ENCODE results near the gene SLC22A31. TPM values are rescaled to one million over a fixed set of nuclear protein-coding genes. Genes with fewer than 3 reads are reported as not detected.

The SLC22A31 gene
- total RNA-seq, 1 experiment from 2014 or later = 4.5 TPM

DNA sequence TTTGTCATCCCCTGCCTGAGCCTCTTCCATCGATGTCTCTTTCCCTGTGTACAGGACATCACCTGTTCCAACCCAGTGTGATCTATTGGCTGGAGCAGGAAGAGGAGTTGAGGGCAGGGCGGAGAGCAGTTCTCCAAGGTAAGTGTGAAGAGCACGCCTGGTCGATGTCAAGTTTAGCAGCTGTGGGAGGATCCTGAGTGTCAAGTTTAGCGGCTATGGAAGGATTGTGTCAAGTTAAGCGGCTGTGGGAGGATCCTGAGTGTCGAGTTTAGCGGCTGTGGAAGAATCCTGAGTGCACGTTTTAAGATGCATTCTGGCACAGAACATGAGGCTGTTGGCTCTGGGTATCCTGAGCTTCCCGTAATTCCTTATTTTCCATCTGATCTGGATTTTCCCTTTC lies 24.3 kb upstream of the SLC22A31 start:
- no TSS peak for BruUV-seq (replicated peaks)
- no peak for DNase-seq (ENCODE audit: low read depth, low spot score)
- ChIA-PET CTCF (no interaction called here), POLR2A (no interaction called here)
- TF ChIP-seq, protein P1, sequence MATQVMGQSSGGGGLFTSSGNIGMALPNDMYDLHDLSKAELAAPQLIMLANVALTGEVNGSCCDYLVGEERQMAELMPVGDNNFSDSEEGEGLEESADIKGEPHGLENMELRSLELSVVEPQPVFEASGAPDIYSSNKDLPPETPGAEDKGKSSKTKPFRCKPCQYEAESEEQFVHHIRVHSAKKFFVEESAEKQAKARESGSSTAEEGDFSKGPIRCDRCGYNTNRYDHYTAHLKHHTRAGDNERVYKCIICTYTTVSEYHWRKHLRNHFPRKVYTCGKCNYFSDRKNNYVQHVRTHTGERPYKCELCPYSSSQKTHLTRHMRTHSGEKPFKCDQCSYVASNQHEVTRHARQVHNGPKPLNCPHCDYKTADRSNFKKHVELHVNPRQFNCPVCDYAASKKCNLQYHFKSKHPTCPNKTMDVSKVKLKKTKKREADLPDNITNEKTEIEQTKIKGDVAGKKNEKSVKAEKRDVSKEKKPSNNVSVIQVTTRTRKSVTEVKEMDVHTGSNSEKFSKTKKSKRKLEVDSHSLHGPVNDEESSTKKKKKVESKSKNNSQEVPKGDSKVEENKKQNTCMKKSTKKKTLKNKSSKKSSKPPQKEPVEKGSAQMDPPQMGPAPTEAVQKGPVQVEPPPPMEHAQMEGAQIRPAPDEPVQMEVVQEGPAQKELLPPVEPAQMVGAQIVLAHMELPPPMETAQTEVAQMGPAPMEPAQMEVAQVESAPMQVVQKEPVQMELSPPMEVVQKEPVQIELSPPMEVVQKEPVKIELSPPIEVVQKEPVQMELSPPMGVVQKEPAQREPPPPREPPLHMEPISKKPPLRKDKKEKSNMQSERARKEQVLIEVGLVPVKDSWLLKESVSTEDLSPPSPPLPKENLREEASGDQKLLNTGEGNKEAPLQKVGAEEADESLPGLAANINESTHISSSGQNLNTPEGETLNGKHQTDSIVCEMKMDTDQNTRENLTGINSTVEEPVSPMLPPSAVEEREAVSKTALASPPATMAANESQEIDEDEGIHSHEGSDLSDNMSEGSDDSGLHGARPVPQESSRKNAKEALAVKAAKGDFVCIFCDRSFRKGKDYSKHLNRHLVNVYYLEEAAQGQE (IDR thresholded peaks at IDR 0.05; ENCODE audit: insufficient read depth in 1 of 2, low read depth in 2 of 2, low read length in 1 of 2) = no peak
- no peak for TF ChIP-seq TCF7L2 (IDR thresholded peaks at IDR 0.05; ENCODE audit: low read depth, low read length)
- no peak for TF ChIP-seq SIN3A (IDR thresholded peaks at IDR 0.05; ENCODE audit: borderline replicate concordance, insufficient read depth, low read depth, low read length)
- no peak for TF ChIP-seq POLR2AphosphoS5 (IDR thresholded peaks at IDR 0.05; ENCODE audit: low read depth, low read length)
- TF ChIP-seq, protein P2, sequence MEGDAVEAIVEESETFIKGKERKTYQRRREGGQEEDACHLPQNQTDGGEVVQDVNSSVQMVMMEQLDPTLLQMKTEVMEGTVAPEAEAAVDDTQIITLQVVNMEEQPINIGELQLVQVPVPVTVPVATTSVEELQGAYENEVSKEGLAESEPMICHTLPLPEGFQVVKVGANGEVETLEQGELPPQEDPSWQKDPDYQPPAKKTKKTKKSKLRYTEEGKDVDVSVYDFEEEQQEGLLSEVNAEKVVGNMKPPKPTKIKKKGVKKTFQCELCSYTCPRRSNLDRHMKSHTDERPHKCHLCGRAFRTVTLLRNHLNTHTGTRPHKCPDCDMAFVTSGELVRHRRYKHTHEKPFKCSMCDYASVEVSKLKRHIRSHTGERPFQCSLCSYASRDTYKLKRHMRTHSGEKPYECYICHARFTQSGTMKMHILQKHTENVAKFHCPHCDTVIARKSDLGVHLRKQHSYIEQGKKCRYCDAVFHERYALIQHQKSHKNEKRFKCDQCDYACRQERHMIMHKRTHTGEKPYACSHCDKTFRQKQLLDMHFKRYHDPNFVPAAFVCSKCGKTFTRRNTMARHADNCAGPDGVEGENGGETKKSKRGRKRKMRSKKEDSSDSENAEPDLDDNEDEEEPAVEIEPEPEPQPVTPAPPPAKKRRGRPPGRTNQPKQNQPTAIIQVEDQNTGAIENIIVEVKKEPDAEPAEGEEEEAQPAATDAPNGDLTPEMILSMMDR (IDR thresholded peaks at IDR 0.05) = no peak
- no peak overlapping the region for H3K4me3 ChIP-seq (ENCODE audit: low read depth in 2 of 2, low read length in 2 of 2)
- H3K27ac ChIP-seq (ENCODE audit: low read length) = no peak overlapping the region
- H3K9me3 ChIP-seq (ENCODE audit: control insufficient read depth, insufficient read depth, low read depth, low read length) = peaks cover 36% of the 10 kb centered on the region; the same call in 1 of the 2 replicates
- in situ Hi-C loops (cut with HindIII; ENCODE audit: low pct_unique_long_range_greater_than_20kb, low sequenced_read_pairs) = no loop called here
- intact Hi-C loops (cut with micrococcal nuclease; ENCODE audit: unreplicated experiment) = no loop called here
- peaks cover 14% of the 10 kb centered on the region for H3K36me3 ChIP-seq (ENCODE audit: control insufficient read depth, insufficient read depth, low read length)
- H3K4me1 ChIP-seq (ENCODE audit: control insufficient read depth, insufficient read depth, low read length) = no peaks in the 10 kb centered on the region
- H3K27me3 ChIP-seq (ENCODE audit: control insufficient read depth, insufficient read depth, low read length) = no peaks in the 10 kb centered on the region
- ATAC-seq = no peak

DNA sequence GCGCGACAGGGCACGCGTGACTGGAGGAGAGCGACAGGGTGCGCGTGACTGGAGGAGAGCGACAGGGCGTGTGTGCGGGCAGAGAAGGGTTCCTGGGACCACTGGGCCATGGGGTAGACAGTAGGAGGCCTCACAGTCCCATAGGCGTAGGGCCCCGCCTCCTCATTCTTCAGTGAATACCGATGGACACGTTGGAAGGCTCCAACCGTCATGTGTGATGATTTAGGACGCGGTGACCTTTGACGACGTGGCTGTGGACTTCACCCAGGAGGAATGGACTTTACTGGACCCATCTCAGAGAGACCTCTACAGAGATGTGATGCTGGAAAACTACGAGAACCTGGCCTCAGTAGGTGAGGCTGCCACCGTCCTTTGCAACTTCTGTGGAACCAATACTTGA lies 22.6 kb upstream of the SLC22A31 start:
- no peak for TF ChIP-seq POLR2AphosphoS5 (IDR thresholded peaks at IDR 0.05; ENCODE audit: low read depth, low read length)
- no peak for TF ChIP-seq SIN3A (IDR thresholded peaks at IDR 0.05; ENCODE audit: borderline replicate concordance, insufficient read depth, low read depth, low read length)
- TF ChIP-seq, protein P2 (IDR thresholded peaks at IDR 0.05) = no peak
- TF ChIP-seq, protein P1 (IDR thresholded peaks at IDR 0.05; ENCODE audit: insufficient read depth in 1 of 2, low read depth in 2 of 2, low read length in 1 of 2) = no peak
- no peak for TF ChIP-seq TCF7L2 (IDR thresholded peaks at IDR 0.05; ENCODE audit: low read depth, low read length)
- peaks cover 15% of the 10 kb centered on the region for H3K36me3 ChIP-seq (ENCODE audit: control insufficient read depth, insufficient read depth, low read length)
- no peaks in the 10 kb centered on the region for H3K27me3 ChIP-seq (ENCODE audit: control insufficient read depth, insufficient read depth, low read length)
- ATAC-seq = no peak
- no peak overlapping the region for H3K4me3 ChIP-seq (ENCODE audit: low read depth in 2 of 2, low read length in 2 of 2)
- H3K9me3 ChIP-seq (ENCODE audit: control insufficient read depth, insufficient read depth, low read depth, low read length) = peaks cover 24% of the 10 kb centered on the region; the same call in 1 of the 2 replicates
- ChIA-PET POLR2A (no interaction called here), CTCF (no interaction called here)
- H3K4me1 ChIP-seq (ENCODE audit: control insufficient read depth, insufficient read depth, low read length) = no peaks in the 10 kb centered on the region
- no TSS peak for BruUV-seq (replicated peaks)
- intact Hi-C loops (cut with micrococcal nuclease; ENCODE audit: unreplicated experiment) (no loop called here), in situ Hi-C loops (cut with HindIII; ENCODE audit: low pct_unique_long_range_greater_than_20kb, low sequenced_read_pairs) (no loop called here)
- H3K27ac ChIP-seq (ENCODE audit: low read length) = no peak overlapping the region
- DNase-seq (ENCODE audit: low read depth, low spot score) = no peak
